Heart left ventricle (tissue), 16 donors: ENCODE measurements around the gene APEH. TPM values are rescaled to one million over a fixed set of nuclear protein-coding genes. Genes with fewer than 3 reads are reported as not detected.

ENCODE experiments used
- ATAC-seq, 4 donors: fragments of 200-7000 bp; cut with Tn5 transposase; one replicate each; pipeline ENCODE4 v1.9.1; 2020 to 2022; ENCODE audit warnings: moderate library complexity in 4 of 4, mild to moderate bottlenecking in 3 of 4, moderate number of reproducible peaks in 1 of 4
- DNase-seq, 5 donors: peaks; one replicate each; pipeline ENCODE4 v3.0.0-alpha.2; 2020
- H3K27ac ChIP-seq, 12 donors: fragments of 200-600 bp; sonication (generic) in 4 of 12; one replicate each; pipeline versions ENCODE4 v1.5.0 to v1.8.0; 2016 to 2022; ENCODE audit warnings: mild to moderate bottlenecking in 2 of 12
- H3K27me3 ChIP-seq, 9 donors: fragments of 200-600 bp; sonication (generic) in 2 of 9; one replicate each; pipeline versions ENCODE4 v1.5.1 to v1.8.0; 2016 to 2022; ENCODE audit warnings: mild to moderate bottlenecking in 3 of 9
- H3K36me3 ChIP-seq, 9 donors: fragments of 200-600 bp; sonication (generic) in 2 of 9; one replicate each; pipeline versions ENCODE4 v1.5.0 to v1.8.0; 2018 to 2022; ENCODE audit warnings: mild to moderate bottlenecking in 2 of 9
- H3K4me1 ChIP-seq, 12 donors: fragments of 200-600 bp; sonication (generic) in 4 of 12; one replicate each; pipeline versions ENCODE4 v1.5.0 to v1.8.0; 2016 to 2022; ENCODE audit warnings: mild to moderate bottlenecking in 3 of 12
- H3K4me3 ChIP-seq, 12 donors: fragments of 200-600 bp; sonication (generic) in 4 of 12; one replicate each; pipeline versions ENCODE4 v1.5.0 to v1.8.0; 2017 to 2022; ENCODE audit warnings: mild to moderate bottlenecking in 9 of 12, moderate library complexity in 4 of 12
- H3K9me3 ChIP-seq, 12 donors: fragments of 200-600 bp; sonication (generic) in 4 of 12; one replicate each; pipeline versions ENCODE4 v1.5.0 to v1.8.0; 2016 to 2022; ENCODE audit warnings: mild to moderate bottlenecking in 1 of 12
- CTCF ChIP-seq, 12 donors: fragments of 200-600 bp; sonication (generic) in 4 of 12; IDR thresholded peaks; one replicate each; pipeline versions ENCODE4 v1.5.0 to v1.8.0; 2018 to 2022; ENCODE audit warnings: antibody characterized with exemption in 12 of 12, mild to moderate bottlenecking in 5 of 12
- POLR2A ChIP-seq, 2 donors: fragments of 450-650 bp; IDR thresholded peaks; one replicate each; pipeline ENCODE4 v1.6.1; 2017; ENCODE audit warnings: antibody characterized with exemption in 2 of 2, mild to moderate bottlenecking in 2 of 2, moderate library complexity in 2 of 2
- WGBS, 4 donors: extraction: QIAGEN DNeasy Blood & Tissue Kit in 2 of 4; methylation state at CpG; one replicate each; pipeline versions ENCODE4 v1.1.5 to v1.1.7; 2013 to 2018; 5-methylcytosine and 5-hydroxymethylcytosine counted together
- intact Hi-C, 10 donors: fragments of 100-400 bp; cut with DNase I; formaldehyde crosslinking; loops; one replicate each; pipeline versions ENCODE4 v1.11.1 to v1.14.2; 2022
- polyA plus RNA-seq, 2 donors: library from polyadenylated mRNA; stranded (reverse); fragments of 200-250 nt; gene quantifications; one replicate each; pipeline ENCODE4 v1.2.3, GENCODE V29; 2013
- total RNA-seq, 9 donors: library from RNA; depleted of rRNA in 2 of 9; stranded (reverse); fragments of >200 nt in 2 of 9; fragmentation: NEBNext Ultra II Directional in 3 of 9; extraction: Animal tissue kit (Norgen Biotek cat#: 25700) in 3 of 9; gene quantifications; one replicate each; pipeline versions ENCODE4 v1.1.0 to v1.2.4, GENCODE V29; 2016 to 2023
- donor health status: ischemic (EF 13 %, LVEDD 7.1; RV severe dilation, severe dysfunction).
- donor health status: healthy with polysubstance abuse.
- donor health status: DM: no; HTN: yes; CAD: no.
- donor health status: DM: no; HTN: no; CAD: no.
- donor health status: ischemic (EF 25% LVEDD 6.9; RV normal size, moderate dysfunction).
- donor health status: ischemic (EF 25% LVEDD 5.7; RV mildly dilated, moderate dysfunction).
- donor health status: healthy.
- donor health status: DM: yes; HTN: yes; CAD: no.
- donor health status: ischemic (EF 35%, LVEDD 5.7; RV mildly dilated, moderate dysfunction).
- donor health status: nonischemic (EF 11% LVEDD 7.7; RV severe dilation, severe dysfunction).
- donor health status: DM: yes; HTN: yes; CAD: no.
- donor health status: PGD.
- donor health status: ischemic (EF 29% LVEDD 5.4; RV normal size, mild dysfunction).
- donor health status: nonischemic (EF 23%, LVEDD 6.1; RV moderate dilation, normal function).

APEH gene
- total and polyA plus RNA-seq, 11 donors, result 18.3 to 136 (median 102) TPM

GRCh38 chr3:49629866-49630265 lies 44.3 kb upstream of the APEH start:
- no peak overlapping the region for H3K4me3 ChIP-seq
- 63 to 87% (median 79%) methylated on average over 6 of the region's 6 CpGs for WGBS, 4 donors
- no peaks in the 10 kb centered on the region for H3K36me3 ChIP-seq
- DNase-seq (no peak), ATAC-seq (no peak)
- no peak overlapping the region for H3K27ac ChIP-seq
- H3K27me3 ChIP-seq, result no peaks in the 10 kb centered on the region
- H3K4me1 ChIP-seq, result no peaks in the 10 kb centered on the region
- H3K9me3 ChIP-seq, result peaks cover 0 to 9% (median 0%) of the 10 kb centered on the region in 12 donors
- intact Hi-C loops, result no loop called here
- no peak for TF ChIP-seq CTCF (IDR thresholded peaks at IDR 0.05)
- no peak for TF ChIP-seq POLR2A (IDR thresholded peaks at IDR 0.05)

- TF ChIP-seq CTCF (IDR thresholded peaks at IDR 0.05) (no peak), POLR2A (IDR thresholded peaks at IDR 0.05) (no peak)
- H3K27me3 ChIP-seq, result no peaks in the 10 kb centered on the region
- intact Hi-C loops, result no loop called here
- no peak overlapping the region for H3K4me3 ChIP-seq
- H3K9me3 ChIP-seq, result peaks cover 0 to 9% (median 0%) of the 10 kb centered on the region in 12 donors
- no peak for DNase-seq
- H3K36me3 ChIP-seq, result no peaks in the 10 kb centered on the region
- 82 to 94% (median 88%) methylated on average over 1 of the region's 1 CpG for WGBS, 4 donors
- no peak overlapping the region for H3K27ac ChIP-seq
- no peaks in the 10 kb centered on the region for H3K4me1 ChIP-seq
- no peak for ATAC-seq
Measured at GRCh38 chr3:49630784-49631183, 43.4 kb upstream of the APEH start.

- no peak for DNase-seq
- 76 to 78% (median 78%) methylated on average over 3 of the region's 3 CpGs for WGBS, 4 donors
- intact Hi-C loops, result no loop called here
- Histone ChIP-seq H3K27ac (no peak overlapping the region), H3K9me3 (peaks cover 0 to 9% (median 0%) of the 10 kb centered on the region in 12 donors), H3K4me1 (peaks cover 0 to 12% (median 0%) of the 10 kb centered on the region in 12 donors), H3K27me3 (no peaks in the 10 kb centered on the region), H3K36me3 (no peaks in the 10 kb centered on the region), H3K4me3 (no peak overlapping the region)
- no peak for ATAC-seq
- no peak for TF ChIP-seq CTCF (IDR thresholded peaks at IDR 0.05)
- no peak for TF ChIP-seq POLR2A (IDR thresholded peaks at IDR 0.05)
Measured at GRCh38 chr3:49634736-49635135, 39.4 kb upstream of the APEH start.

- 44 to 68% (median 48%) methylated on average over 6 to 7 of the region's 7 CpGs for WGBS, 4 donors
- Histone ChIP-seq H3K4me3 (no peak overlapping the region), H3K9me3 (peaks cover 0 to 2% (median 0%) of the 10 kb centered on the region in 12 donors), H3K27me3 (no peaks in the 10 kb centered on the region), H3K36me3 (no peaks in the 10 kb centered on the region), H3K27ac (no peak overlapping the region), H3K4me1 (peaks cover 0 to 12% (median 0%) of the 10 kb centered on the region in 12 donors)
- TF ChIP-seq CTCF (IDR thresholded peaks at IDR 0.05), result no peak
- DNase-seq (peak in 1 of 5 donors; percentile 42), ATAC-seq (peak in 1 of 4 donors; percentile 66)
- intact Hi-C loops, result no loop called here
Measured at GRCh38 chr3:49636883-49637609, 37.1 kb upstream of the APEH start.
